GM21360 (cell line): ENCODE data around the gene CD2BP2.
"Not testable (repeated sequence)": the region's sequence is repeated elsewhere in the genome, so short reads cannot be mapped to it uniquely, and the experiment has no call there.

Source experiments
- ATAC-seq: cut with Tn5 transposase; IDR thresholded peaks from one replicate; pipeline ENCODE4 v1.9.1; 2021; ENCODE audit warnings: mild to moderate bottlenecking, moderate library complexity; ENCODE audit not compliant: unreplicated experiment

Gene CD2BP2

GRCh38 chr16:30355144-30355953, at the start of gene CD2BP2:
Gene CD2BP2 (minus strand): TSS chr16:30355308. CDS start chr16:30354681, 627 bp downstream.
- ATAC-seq, result peak; percentile 56

- no peak for ATAC-seq
Observed at GRCh38 chr16:30401768-30402425, 46.8 kb upstream of the CD2BP2 start.

- ATAC-seq, result no peak
Observed at GRCh38 chr16:30399435-30400186, 44.5 kb upstream of the CD2BP2 start.

- ATAC-seq, result no peak
Observed at GRCh38 chr16:30398661-30399434, 43.7 kb upstream of the CD2BP2 start.

GRCh38 chr16:30397776-30398660, 42.9 kb upstream of the CD2BP2 start:
- no peak for ATAC-seq

- ATAC-seq, result no peak
Observed at GRCh38 chr16:30397056-30397455, 41.9 kb upstream of the CD2BP2 start.

- not testable (repeated sequence) for ATAC-seq
Observed at GRCh38 chr16:30396627-30397026, 41.5 kb upstream of the CD2BP2 start.

GRCh38 chr16:30395992-30396585, 41.0 kb upstream of the CD2BP2 start:
- ATAC-seq, result no peak

- no peak for ATAC-seq
Observed at GRCh38 chr16:30395155-30395991, 40.3 kb upstream of the CD2BP2 start, which contains the start of gene ZNF48. Gene ZNF48 (plus strand): TSS chr16:30395420. CDS start chr16:30395795, 375 bp downstream.

- ATAC-seq, result no peak
Observed at GRCh38 chr16:30394592-30395154, 39.6 kb upstream of the CD2BP2 start.

- ATAC-seq, result no peak
Observed at GRCh38 chr16:30383521-30383920, 28.4 kb upstream of the CD2BP2 start.

GRCh38 chr16:30382111-30382881, 27.2 kb upstream of the CD2BP2 start, which contains the start of gene SEPTIN1:
Gene SEPTIN1 (minus strand): TSS chr16:30382561. CDS start chr16:30382542, 19 bp downstream.
- ATAC-seq, result no peak

- no peak for ATAC-seq
Observed at GRCh38 chr16:30381291-30382041, 26.4 kb upstream of the CD2BP2 start.

GRCh38 chr16:30380803-30381208, 25.7 kb upstream of the CD2BP2 start:
- no peak for ATAC-seq

GRCh38 chr16:30380072-30380802, 25.1 kb upstream of the CD2BP2 start:
- ATAC-seq, result no peak
